NCI-H345 (cell line): ENCODE results near the gene SPTLC3.
"Not testable (repeated sequence)": the region's sequence is repeated elsewhere in the genome, so short reads cannot be mapped to it uniquely, and the experiment has no call there.

Source experiments
- DNase-seq: peaks from one replicate; lab custom pipeline; 2025; lab: John Stamatoyannopoulos, UW

Gene SPTLC3

GRCh38 chr20:13008761-13009681 lies at the start of gene SPTLC3:
SPTLC3 (plus strand) TSS chr20:13008972; CDS start chr20:13009268, 296 bp downstream.
- no peak for DNase-seq

- no peak for DNase-seq
Observed at GRCh38 chr20:12961725-12962124, 47.0 kb upstream of the SPTLC3 start.

GRCh38 chr20:12962895-12963294 lies 45.9 kb upstream of the SPTLC3 start:
- no peak for DNase-seq

DNA sequence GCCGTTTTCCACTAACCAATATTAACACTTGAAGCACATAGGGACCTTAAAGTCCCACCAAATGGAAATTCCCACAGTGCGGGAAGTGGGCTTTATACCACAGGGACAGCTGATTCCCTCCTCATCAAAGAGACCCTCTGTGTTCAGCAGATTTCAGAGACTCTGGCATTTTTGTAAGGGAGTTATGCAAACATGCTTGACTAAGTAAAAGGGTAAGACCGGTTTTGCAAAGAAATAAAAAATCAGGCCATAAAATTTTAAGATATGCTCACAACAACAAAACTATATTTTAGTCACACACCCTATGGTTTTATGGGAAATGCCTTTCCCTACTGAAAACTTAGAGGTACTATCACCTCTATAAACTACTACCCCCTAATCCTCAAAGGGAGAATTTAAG lies 45.4 kb upstream of the SPTLC3 start:
- DNase-seq, result no peak

GRCh38 chr20:12965212-12965869 lies 43.4 kb upstream of the SPTLC3 start:
- no peak for DNase-seq

GRCh38 chr20:12965870-12966251 lies 42.9 kb upstream of the SPTLC3 start:
- no peak for DNase-seq

DNA sequence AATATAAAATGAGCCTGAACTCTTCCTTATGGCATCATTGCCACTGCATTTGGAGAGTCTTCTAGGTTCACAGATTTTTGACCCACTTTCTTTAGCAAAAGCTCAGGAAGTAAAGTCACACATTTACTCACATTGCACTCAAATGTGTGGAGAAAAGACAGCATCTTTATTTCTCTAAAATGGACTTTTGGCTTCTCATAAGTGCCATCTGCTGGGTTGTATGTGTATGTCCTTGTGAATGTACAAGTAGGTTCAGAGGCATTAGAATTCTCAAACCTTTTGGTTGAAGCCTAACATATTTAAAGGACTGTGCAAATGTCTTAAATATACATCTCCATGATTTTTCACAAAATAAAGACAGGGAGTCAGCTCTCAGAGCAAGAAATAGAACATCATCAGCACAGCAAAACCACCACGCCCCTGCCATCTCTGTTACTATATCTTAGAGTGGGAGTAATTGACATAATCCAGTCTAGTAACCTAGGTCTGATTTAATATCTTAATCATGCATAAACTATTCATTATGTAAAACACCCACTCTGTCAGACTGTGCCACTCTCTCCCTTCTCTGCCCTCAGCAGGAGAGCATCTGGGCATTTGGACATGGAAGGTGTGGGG lies 42.2 kb upstream of the SPTLC3 start:
- peak; percentile 39 for DNase-seq

DNA sequence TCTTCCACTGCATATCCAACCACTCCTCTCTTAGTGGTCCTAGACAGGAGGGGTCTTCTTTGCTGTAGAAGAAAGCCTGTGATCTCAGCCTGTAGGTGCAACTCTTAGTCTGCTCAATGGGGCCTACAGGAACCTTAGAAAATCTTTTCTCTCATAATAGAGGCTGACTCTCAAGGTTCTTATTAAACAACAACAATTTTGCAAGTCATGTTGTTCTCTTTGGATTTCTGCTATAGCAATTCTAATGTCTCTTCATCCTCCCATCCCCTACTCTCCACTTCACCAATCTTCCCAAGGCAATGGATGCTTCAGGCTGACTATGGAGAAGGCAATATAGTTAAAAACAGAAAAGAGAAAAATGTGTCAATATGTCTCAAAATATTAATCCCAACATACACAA lies 40.8 kb upstream of the SPTLC3 start:
- no peak for DNase-seq

GRCh38 chr20:12968472-12968871 lies 40.3 kb upstream of the SPTLC3 start:
- no peak for DNase-seq

- no peak for DNase-seq
Observed at GRCh38 chr20:12969071-12969669, 39.6 kb upstream of the SPTLC3 start.

DNA sequence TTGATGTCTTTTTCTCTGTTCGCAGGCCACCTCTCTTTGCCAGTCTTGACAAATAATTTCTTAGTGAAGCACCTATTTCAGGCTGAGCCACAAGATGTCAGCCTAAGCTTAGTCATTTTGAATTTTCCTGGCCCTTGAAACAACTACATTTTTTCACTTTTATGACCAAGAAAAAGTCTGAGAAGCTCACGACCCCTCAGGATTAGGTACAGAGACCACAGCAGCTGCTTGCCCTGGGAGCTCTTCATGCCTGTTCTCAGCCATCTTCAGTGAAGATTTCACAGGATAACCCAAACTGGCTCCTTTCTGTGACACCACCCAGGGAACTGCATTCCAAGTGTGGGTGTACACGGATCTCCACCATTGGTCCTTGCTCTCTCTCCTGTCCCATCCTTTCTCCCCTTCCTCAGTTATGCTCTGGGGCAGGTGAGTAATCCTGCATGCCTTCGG lies 38.4 kb upstream of the SPTLC3 start:
- peak; percentile 30 for DNase-seq

GRCh38 chr20:12975833-12976608 lies 32.8 kb upstream of the SPTLC3 start:
- no peak for DNase-seq

- DNase-seq, result no peak
Observed at GRCh38 chr20:12976720-12977309, 32.0 kb upstream of the SPTLC3 start.

- no peak for DNase-seq
Observed at GRCh38 chr20:12977328-12978125, 31.2 kb upstream of the SPTLC3 start.

DNA sequence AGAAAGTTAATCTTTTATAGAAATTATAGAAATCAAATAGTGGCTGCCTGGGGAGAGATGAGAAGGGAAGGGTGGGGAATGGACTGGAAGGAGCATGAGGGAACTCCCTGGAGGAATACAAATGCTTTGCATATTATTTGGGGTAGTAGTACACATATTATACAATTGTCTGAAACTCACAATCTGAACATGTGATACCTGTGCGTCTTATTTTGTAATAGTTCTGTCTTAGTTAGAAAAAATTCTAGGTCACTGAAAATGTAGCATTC lies 30.7 kb upstream of the SPTLC3 start:
- no peak for DNase-seq

GRCh38 chr20:12978613-12979495 lies 29.9 kb upstream of the SPTLC3 start:
- DNase-seq, result no peak

DNA sequence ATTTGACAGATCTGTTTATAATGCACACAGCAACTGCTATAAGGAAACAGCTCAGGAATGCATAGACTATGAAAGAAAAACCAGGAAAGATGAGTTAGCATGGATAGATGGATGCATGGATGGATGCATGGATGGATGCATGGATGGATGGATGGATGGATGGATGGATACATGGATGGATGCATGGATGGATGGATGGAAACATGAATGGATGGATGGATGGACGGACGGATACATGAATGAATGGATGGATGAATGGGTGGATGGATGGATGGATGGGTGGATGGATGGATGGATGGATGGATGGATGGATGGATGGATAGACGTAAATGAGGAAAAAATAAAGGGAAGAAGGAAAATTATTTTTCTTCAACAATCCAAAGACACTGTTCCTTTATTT lies 29.1 kb upstream of the SPTLC3 start:
- DNase-seq, result not testable (repeated sequence)

GRCh38 chr20:12982098-12982497 lies 26.7 kb upstream of the SPTLC3 start:
- DNase-seq, result no peak

GRCh38 chr20:12984069-12984765 lies 24.6 kb upstream of the SPTLC3 start:
- DNase-seq, result no peak
